Measurements from ENCODE around the gene PARN.

DNA sequence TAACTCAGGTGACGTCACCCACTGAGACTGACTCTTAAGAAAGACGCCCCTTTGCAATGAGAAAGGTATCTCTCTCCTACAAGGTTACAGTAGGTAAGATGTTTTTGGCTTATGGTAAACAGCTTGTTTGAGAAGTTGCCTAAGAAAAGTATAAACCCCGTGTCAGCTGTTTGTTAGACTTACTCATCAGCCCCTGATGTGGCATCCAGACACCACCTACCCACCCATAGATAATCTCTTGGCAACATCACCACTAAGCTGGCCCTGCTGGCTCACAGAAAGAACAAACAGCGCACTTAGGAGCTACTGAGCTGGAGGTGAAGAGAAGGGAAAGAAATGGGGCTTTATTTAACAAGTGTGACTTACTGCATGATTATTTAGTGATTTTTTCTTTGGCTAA lies 121.0 kb downstream of the PARN start:
- TF ChIP-seq, protein P1, sequence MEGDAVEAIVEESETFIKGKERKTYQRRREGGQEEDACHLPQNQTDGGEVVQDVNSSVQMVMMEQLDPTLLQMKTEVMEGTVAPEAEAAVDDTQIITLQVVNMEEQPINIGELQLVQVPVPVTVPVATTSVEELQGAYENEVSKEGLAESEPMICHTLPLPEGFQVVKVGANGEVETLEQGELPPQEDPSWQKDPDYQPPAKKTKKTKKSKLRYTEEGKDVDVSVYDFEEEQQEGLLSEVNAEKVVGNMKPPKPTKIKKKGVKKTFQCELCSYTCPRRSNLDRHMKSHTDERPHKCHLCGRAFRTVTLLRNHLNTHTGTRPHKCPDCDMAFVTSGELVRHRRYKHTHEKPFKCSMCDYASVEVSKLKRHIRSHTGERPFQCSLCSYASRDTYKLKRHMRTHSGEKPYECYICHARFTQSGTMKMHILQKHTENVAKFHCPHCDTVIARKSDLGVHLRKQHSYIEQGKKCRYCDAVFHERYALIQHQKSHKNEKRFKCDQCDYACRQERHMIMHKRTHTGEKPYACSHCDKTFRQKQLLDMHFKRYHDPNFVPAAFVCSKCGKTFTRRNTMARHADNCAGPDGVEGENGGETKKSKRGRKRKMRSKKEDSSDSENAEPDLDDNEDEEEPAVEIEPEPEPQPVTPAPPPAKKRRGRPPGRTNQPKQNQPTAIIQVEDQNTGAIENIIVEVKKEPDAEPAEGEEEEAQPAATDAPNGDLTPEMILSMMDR (conservative IDR thresholded peaks at IDR 0.05; ENCODE audit: low read depth, low read length): no peak
- no peak for TF ChIP-seq BHLHE40 (IDR thresholded peaks at IDR 0.05; ENCODE audit: low read depth, low read length)
- TF ChIP-seq POLR2A (IDR thresholded peaks at IDR 0.05; ENCODE audit: low read depth, low read length): no peak
- peak; percentile 51; the same call in 1 of the 2 replicates for TF ChIP-seq CEBPB (IDR thresholded peaks at IDR 0.05; ENCODE audit: low read depth, low read length)
- TF ChIP-seq RAD21 (IDR thresholded peaks at IDR 0.05; ENCODE audit: low read length): no peak
- no peak for TF ChIP-seq RCOR1 (IDR thresholded peaks at IDR 0.05; ENCODE audit: insufficient replicate concordance, low read length)
